ENCODE data around the gene ARID1B. TPM values are rescaled to one million over a fixed set of nuclear protein-coding genes. Genes with fewer than 3 reads are reported as not detected.

ARID1B gene
- total and polyA plus RNA-seq, 2 of the 13 experiments (the other 11 are each of a cell fraction or from before 2014, with no cell fraction given), result 20.1 to 32.6 TPM

GRCh38 chr6:156879591-156879990, 102.4 kb downstream of the ARID1B start:
- Histone ChIP-seq H3K4me1 (ENCODE audit: insufficient read depth, low read length) (no peaks in the 10 kb centered on the region), H3K27me3 (ENCODE audit: control insufficient read depth in 1 of 2, insufficient read depth in 2 of 2, low read length in 2 of 2) (no peaks in the 10 kb centered on the region), H3K27ac (ENCODE audit: extremely low read length, insufficient read depth, low read length) (no peak overlapping the region), H3K9ac (ENCODE audit: insufficient read depth, low read depth, low read length) (no peak overlapping the region), H3K4me2 (ENCODE audit: low read depth, low read length) (no peak overlapping the region), H3K4me3 (replicated peaks in 1 of 3; ENCODE audit: insufficient read depth in 1 of 3, low read depth in 2 of 3, low read length in 3 of 3) (no peak overlapping the region), H4K20me1 (ENCODE audit: insufficient read depth, low read length) (peaks cover 18% of the 10 kb centered on the region; the same call in 1 of the 2 replicates), H3K36me3 (replicated peaks in 1 of 2; ENCODE audit: control insufficient read depth in 1 of 2, insufficient read depth in 2 of 2, low read length in 2 of 2) (no peaks in the 10 kb centered on the region; a peak in 2 of 5 replicates), H2AFZ (ENCODE audit: low read length) (no peak overlapping the region), H3K79me2 (ENCODE audit: insufficient read depth, low read length) (peaks cover 80% of the 10 kb centered on the region), H3K9me3 (ENCODE audit: low read length) (no peaks in the 10 kb centered on the region)
- no peak for ATAC-seq
- no peak for TF ChIP-seq ZNF17 (CRISPR knock-in tag; IDR thresholded peaks at IDR 0.05)
- TF ChIP-seq TFAP4 (IDR thresholded peaks at IDR 0.05; ENCODE audit: borderline replicate concordance, low read depth), result no peak
- no TSS peak for BruUV-seq (replicated peaks)
- CTCF ChIA-PET (ENCODE audit: low intra/inter-chr PET ratio, low total read pairs), result no interaction called here
- over 99% methylated on average over 3 of the region's 3 CpGs for WGBS (ENCODE audit: low lambda C conversion rate)
- POLR2A ChIA-PET, result no interaction called here
- no peak for DNase-seq (ENCODE audit: low spot score)
- intact Hi-C loops (cut with micrococcal nuclease; ENCODE audit: unreplicated experiment), result no loop called here
- no peak for FAIRE-seq
- in situ Hi-C loops (cut with HindIII; ENCODE audit: extremely low pct_ligation_motif_present, low pct_unique_long_range_greater_than_20kb), result loop anchor here (25.0 kb wide), 1 partner anchor 317 kb away; no protein-coding TSS in a partner anchor

GRCh38 chr6:156880913-156881312, 103.7 kb downstream of the ARID1B start:
- ChIA-PET CTCF (ENCODE audit: low intra/inter-chr PET ratio, low total read pairs) (no interaction called here), POLR2A (no interaction called here)
- ATAC-seq (no peak), DNase-seq (ENCODE audit: low spot score) (no peak), FAIRE-seq (no peak)
- no TSS peak for BruUV-seq (replicated peaks)
- Histone ChIP-seq H3K4me2 (ENCODE audit: low read depth, low read length) (no peak overlapping the region), H3K79me2 (ENCODE audit: insufficient read depth, low read length) (peaks cover 67% of the 10 kb centered on the region), H2AFZ (ENCODE audit: low read length) (no peak overlapping the region), H3K4me3 (replicated peaks in 1 of 3; ENCODE audit: insufficient read depth in 1 of 3, low read depth in 2 of 3, low read length in 3 of 3) (no peak overlapping the region), H3K27ac (ENCODE audit: extremely low read length, insufficient read depth, low read length) (no peak overlapping the region), H3K9ac (ENCODE audit: insufficient read depth, low read depth, low read length) (no peak overlapping the region), H4K20me1 (ENCODE audit: insufficient read depth, low read length) (peaks cover 18% of the 10 kb centered on the region; the same call in 1 of the 2 replicates), H3K9me3 (ENCODE audit: low read length) (no peaks in the 10 kb centered on the region), H3K4me1 (ENCODE audit: insufficient read depth, low read length) (no peaks in the 10 kb centered on the region), H3K27me3 (ENCODE audit: control insufficient read depth in 1 of 2, insufficient read depth in 2 of 2, low read length in 2 of 2) (no peaks in the 10 kb centered on the region), H3K36me3 (replicated peaks in 1 of 2; ENCODE audit: control insufficient read depth in 1 of 2, insufficient read depth in 2 of 2, low read length in 2 of 2) (no peaks in the 10 kb centered on the region; a peak in 2 of 5 replicates)
- intact Hi-C loops (cut with micrococcal nuclease; ENCODE audit: unreplicated experiment), result no loop called here
- in situ Hi-C loops (cut with HindIII; ENCODE audit: extremely low pct_ligation_motif_present, low pct_unique_long_range_greater_than_20kb), result loop anchor here (25.0 kb wide), 1 partner anchor 319 kb away; no protein-coding TSS in a partner anchor
- WGBS (ENCODE audit: low lambda C conversion rate), result 98% methylated on average over 3 of the region's 3 CpGs
- TF ChIP-seq ZBTB21 (CRISPR knock-in tag; IDR thresholded peaks at IDR 0.05) (no peak), ZBED4 (CRISPR knock-in tag; IDR thresholded peaks at IDR 0.05; ENCODE audit: borderline replicate concordance) (no peak), PRDM15 (CRISPR knock-in tag; IDR thresholded peaks at IDR 0.05) (no peak), ATF7 (IDR thresholded peaks at IDR 0.05) (no peak), ATF7 (CRISPR knock-in tag; IDR thresholded peaks at IDR 0.05) (no peak), ZUFSP (CRISPR knock-in tag; IDR thresholded peaks at IDR 0.05; ENCODE audit: borderline replicate concordance) (no peak)
